Erythroblast (primary cell): ENCODE results near the gene CCNA2.

Experiments used
- DNase-seq, 2 experiments: peaks; one replicate each; lab custom pipeline; 2025; lab: John Stamatoyannopoulos, UW
- GATA1 ChIP-seq: IDR thresholded peaks from 2 replicates; pipeline ENCODE4 v1.6.1; 2011; ENCODE audit warnings: low read depth, mild to moderate bottlenecking, control low read depth, low read length, moderate library complexity
- POLR2A ChIP-seq: IDR thresholded peaks from 2 replicates; pipeline ENCODE4 v1.6.1; 2011; ENCODE audit warnings: mild to moderate bottlenecking, low read length

The CCNA2 gene

GRCh38 chr4:121822796-121823504 lies 733 bp downstream of the CCNA2 start:
- peak; percentile 86 to 88 for DNase-seq
- TF ChIP-seq GATA1: no peak
- TF ChIP-seq POLR2A: no peak

- TF ChIP-seq GATA1: no peak
- TF ChIP-seq POLR2A: no peak
- DNase-seq: no peak
Observed at GRCh38 chr4:121822047-121822446, 1.6 kb downstream of the CCNA2 start.

GRCh38 chr4:121819216-121819965 lies 4.3 kb downstream of the CCNA2 start:
- DNase-seq: no peak
- TF ChIP-seq GATA1 (no peak), POLR2A (no peak)

DNA sequence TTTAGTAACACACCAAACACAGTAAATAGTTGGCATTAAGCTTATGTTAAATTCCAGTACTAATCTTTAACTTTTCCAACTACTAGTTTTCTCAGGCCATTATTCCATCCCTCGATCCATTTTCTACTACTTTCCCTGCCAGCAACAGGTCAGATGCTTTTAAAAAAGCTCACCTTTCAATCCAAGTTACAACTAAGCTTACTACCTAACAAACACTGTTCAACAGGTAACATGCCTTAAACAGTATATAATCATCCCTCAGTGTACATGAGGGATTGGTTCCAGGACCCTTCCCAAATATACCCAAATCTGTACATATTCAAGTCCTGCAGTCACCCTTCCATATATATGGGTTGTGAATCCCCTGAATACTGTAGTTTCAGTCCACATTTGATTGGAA lies 5.5 kb downstream of the CCNA2 start:
- TF ChIP-seq POLR2A: no peak
- no peak for TF ChIP-seq GATA1
- DNase-seq: no peak

DNA sequence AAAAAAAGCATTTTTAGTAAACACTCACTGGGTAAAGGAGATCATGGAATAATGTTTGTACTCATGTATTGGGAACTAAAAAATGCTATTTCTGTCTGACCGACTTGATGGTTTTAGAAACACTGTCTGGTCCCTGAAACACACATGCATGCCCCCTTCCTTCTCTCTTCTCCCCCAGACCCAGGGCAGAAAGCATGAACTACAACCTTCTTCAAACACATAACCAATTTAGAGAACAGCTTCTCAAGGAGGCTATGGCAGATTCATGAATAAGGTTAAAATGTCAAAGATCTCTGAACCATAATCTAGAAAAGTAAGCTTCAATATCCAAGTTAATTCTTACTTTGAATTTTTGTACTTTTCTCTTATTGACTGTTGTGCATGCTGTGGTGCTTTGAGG lies 6.0 kb downstream of the CCNA2 start:
- DNase-seq: no peak
- no peak for TF ChIP-seq GATA1
- no peak for TF ChIP-seq POLR2A

DNA sequence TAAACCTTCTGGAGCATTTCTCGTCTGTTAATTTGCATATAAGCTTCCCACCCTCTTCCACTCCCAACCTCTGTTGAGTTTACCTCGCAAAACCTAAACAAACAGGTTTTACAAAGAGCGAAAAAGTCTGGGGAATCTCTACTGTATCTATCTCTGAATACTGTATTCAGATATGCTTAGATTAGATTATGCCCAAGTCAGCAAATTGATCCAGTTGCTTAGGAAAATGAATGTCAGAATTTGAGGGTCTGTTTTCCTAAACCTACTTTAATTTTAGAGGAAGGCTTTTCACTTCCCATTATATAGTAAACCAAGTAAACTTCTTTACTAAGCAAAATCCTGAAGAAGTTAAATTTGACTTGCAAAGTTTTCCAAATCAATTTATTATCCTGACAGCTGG lies 6.7 kb downstream of the CCNA2 start:
- no peak for DNase-seq
- TF ChIP-seq POLR2A (no peak), GATA1 (no peak)

- DNase-seq: no peak
Observed at GRCh38 chr4:121814756-121815155, 8.9 kb downstream of the CCNA2 start.

GRCh38 chr4:121811122-121811521 lies 12.6 kb downstream of the CCNA2 start:
- no peak for TF ChIP-seq GATA1
- no peak for TF ChIP-seq POLR2A
- no peak for DNase-seq

More at GRCh38 chr4:121814756-121815155, 8.9 kb downstream of the CCNA2 start:
- TF ChIP-seq POLR2A: no peak
- TF ChIP-seq GATA1: no peak

GRCh38 chr4:121806411-121806810 lies 17.3 kb downstream of the CCNA2 start:
- peak; percentile 46 to 54 for DNase-seq
- TF ChIP-seq POLR2A (no peak), GATA1 (no peak)

GRCh38 chr4:121801715-121802075 lies 22.0 kb downstream of the CCNA2 start:
- no peak for TF ChIP-seq GATA1
- TF ChIP-seq POLR2A: no peak
- DNase-seq: no peak

DNA sequence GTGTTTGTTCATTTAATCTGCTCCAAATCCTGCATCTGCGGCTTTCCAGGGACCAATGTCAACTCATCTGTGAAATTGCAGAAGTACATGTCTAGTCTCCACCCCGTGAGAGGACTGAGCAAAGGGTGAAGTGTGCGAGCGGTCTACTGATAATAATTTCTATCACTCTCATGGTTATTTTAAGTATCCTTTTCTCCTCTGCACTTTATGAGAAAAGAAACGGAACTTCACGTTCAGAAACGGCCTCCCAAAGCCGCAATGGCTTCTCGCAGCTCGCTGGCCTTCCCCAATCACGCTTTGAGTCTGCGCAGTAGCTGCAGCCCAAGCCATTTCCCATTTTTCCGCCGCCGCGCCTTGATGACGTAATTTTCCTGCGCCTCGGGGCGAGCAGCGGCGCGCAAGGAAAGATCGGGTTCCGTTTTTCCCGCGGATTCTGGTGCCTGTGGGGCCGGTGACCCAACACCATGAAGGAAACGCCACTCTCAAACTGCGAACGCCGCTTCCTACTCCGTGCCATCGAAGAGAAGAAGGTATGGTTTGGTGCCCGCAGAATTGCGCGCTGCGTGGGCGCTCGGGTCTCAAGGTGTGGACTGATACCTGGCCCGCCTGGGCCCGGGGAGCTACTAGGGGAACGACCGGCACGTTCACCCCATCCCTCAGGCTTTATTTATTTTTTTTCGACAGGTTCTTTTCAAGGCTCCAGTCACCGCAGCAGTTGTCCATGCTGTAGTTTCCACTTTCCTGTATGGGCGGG lies 22.5 kb downstream of the CCNA2 start, which contains the start of gene EXOSC9:
Gene EXOSC9, plus strand, starts transcription at position 363 of the 754 bp plus-strand sequence. Its CDS starts 102 bp downstream, at position 465.
- TF ChIP-seq GATA1 (no peak), POLR2A (peak; percentile 97)
- peak; percentile 97 to 98 for DNase-seq

GRCh38 chr4:121800638-121800960 lies 23.1 kb downstream of the CCNA2 start:
- DNase-seq: no peak
- TF ChIP-seq POLR2A (no peak), GATA1 (no peak)

DNA sequence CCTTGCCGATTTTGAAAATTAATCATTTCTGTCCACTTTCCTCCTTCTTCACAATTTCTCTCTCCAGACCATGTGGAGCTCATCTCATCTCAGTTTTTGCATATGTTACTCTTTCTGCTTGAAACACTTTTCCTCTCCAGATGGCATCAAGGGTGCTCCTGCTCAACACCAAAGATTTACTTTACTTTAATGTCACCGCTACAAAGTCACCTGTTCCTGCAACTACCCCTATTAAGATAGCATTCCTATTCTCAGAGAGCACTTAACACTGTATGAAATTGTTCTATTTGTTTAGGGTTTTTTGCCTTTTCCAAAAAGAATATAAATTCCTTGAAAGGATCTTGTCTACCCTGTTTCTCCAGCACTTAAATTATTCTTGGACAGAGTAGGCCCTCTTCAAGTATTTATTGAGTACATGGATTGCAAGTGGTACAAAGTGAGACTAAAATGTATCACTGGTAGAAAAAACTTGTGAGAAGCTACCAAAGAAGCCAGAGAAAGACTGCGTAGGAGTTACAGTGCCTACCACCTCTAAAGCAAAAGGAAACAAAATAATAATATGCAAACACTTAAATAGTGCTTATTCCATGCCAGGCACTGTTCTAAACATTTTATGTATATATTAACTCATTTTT lies 23.7 kb downstream of the CCNA2 start:
- DNase-seq: peak in 1 of 2 experiments; percentile 61
- TF ChIP-seq GATA1: no peak
- TF ChIP-seq POLR2A: no peak

DNA sequence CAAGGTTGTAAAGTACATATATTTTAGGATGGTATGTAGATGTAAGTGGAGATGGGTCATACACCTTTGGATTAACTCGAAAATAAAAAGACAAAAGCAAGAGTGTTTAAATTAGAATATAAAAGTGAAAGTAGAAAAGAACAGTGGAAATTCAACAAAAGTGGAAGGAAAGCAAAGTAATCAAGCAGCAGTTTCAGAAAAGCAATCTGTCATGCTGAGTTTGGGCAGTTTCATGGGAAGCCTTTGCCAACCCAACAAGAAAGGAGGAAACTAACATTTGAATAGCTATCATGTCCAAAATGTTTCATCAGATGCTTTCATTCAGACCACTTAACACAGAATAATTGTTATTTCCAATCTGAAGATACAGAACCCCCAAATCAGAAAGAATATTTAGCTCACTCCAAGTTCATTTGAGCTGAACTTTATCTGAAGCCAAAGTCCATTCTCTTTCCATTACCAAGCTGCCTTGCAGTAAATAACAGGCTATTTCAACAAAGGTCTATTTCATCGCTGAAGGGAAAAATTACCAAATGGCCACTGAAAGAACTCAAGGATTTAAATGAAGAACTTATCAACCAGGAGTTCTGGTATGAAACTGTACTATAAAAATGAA lies 24.4 kb downstream of the CCNA2 start:
- no peak for TF ChIP-seq GATA1
- TF ChIP-seq POLR2A: no peak
- peak in 1 of 2 experiments; percentile 65 for DNase-seq
